Stimulated activated naive CD4-positive, alpha-beta T cell (primary cell): ENCODE measurements around the gene CFDP1.

Experiments
- DNase-seq, 6 experiments: peaks; one replicate each; lab custom pipeline; 2025; lab: John Stamatoyannopoulos, UW

The CFDP1 gene

GRCh38 chr16:75372236-75372856 is 61.0 kb downstream of the CFDP1 start:
- no peak for DNase-seq

- no peak for DNase-seq
These were observed 62.1 kb downstream of the CFDP1 start for GRCh38 chr16:75371171-75371570.

- DNase-seq = no peak
These were observed 69.0 kb downstream of the CFDP1 start for GRCh38 chr16:75364286-75364791.

- no peak for DNase-seq
These were observed 70.5 kb downstream of the CFDP1 start for GRCh38 chr16:75362846-75363245.

GRCh38 chr16:75361936-75362335 is 71.4 kb downstream of the CFDP1 start:
- DNase-seq = no peak

- no peak for DNase-seq
These were observed 79.1 kb downstream of the CFDP1 start for GRCh38 chr16:75354170-75354569.

- DNase-seq = no peak
These were observed 82.1 kb downstream of the CFDP1 start for GRCh38 chr16:75351183-75351582.

GRCh38 chr16:75345711-75346110 is 87.6 kb downstream of the CFDP1 start:
- DNase-seq = no peak

GRCh38 chr16:75343941-75344340 is 89.4 kb downstream of the CFDP1 start:
- DNase-seq = no peak

- no peak for DNase-seq
These were observed 90.0 kb downstream of the CFDP1 start for GRCh38 chr16:75343286-75343685.

GRCh38 chr16:75342308-75342811 is 90.9 kb downstream of the CFDP1 start:
- DNase-seq = no peak

GRCh38 chr16:75341564-75342307 is 91.6 kb downstream of the CFDP1 start:
- no peak for DNase-seq

- no peak for DNase-seq
These were observed 92.4 kb downstream of the CFDP1 start for GRCh38 chr16:75340741-75341491.

- DNase-seq = no peak
These were observed 95.9 kb downstream of the CFDP1 start for GRCh38 chr16:75337430-75337829.

- DNase-seq = no peak
These were observed 96.8 kb downstream of the CFDP1 start for GRCh38 chr16:75336521-75336920.

- no peak for DNase-seq
These were observed 99.6 kb downstream of the CFDP1 start for GRCh38 chr16:75333721-75334163.

GRCh38 chr16:75329943-75330342 is 103.4 kb downstream of the CFDP1 start:
- no peak for DNase-seq

- peak in 3 of 6 experiments; percentile 26 to 44 (median 32) for DNase-seq
These were observed 107.0 kb downstream of the CFDP1 start for GRCh38 chr16:75326333-75326732.

- no peak for DNase-seq
These were observed 109.4 kb downstream of the CFDP1 start for GRCh38 chr16:75323933-75324332.

- no peak for DNase-seq
These were observed 110.1 kb downstream of the CFDP1 start for GRCh38 chr16:75323198-75323597.

- DNase-seq = no peak
These were observed 110.6 kb downstream of the CFDP1 start for GRCh38 chr16:75322740-75323139.

- no peak for DNase-seq
These were observed 112.9 kb downstream of the CFDP1 start for GRCh38 chr16:75320435-75320834.
